HG03039 (cell line): Measurements from ENCODE around the gene MUCL3.
"Not testable (repeated sequence)": the region's sequence is repeated elsewhere in the genome, so short reads cannot be mapped to it uniquely, and the experiment has no call there.

ENCODE experiments used
- ATAC-seq: cut with Tn5 transposase; IDR thresholded peaks from one replicate; pipeline ENCODE4 v1.9.1; 2021; ENCODE audit warnings: mild to moderate bottlenecking, moderate library complexity; ENCODE audit not compliant: unreplicated experiment

Gene MUCL3

GRCh38 chr6:30908700-30909099 is 32.1 kb upstream of the MUCL3 start:
- no peak for ATAC-seq

- not testable (repeated sequence) for ATAC-seq
Observed at GRCh38 chr6:30910473-30910872, 30.3 kb upstream of the MUCL3 start.

GRCh38 chr6:30912746-30913520 is 27.8 kb upstream of the MUCL3 start:
- no peak for ATAC-seq

GRCh38 chr6:30913721-30914075 is 27.1 kb upstream of the MUCL3 start:
- peak; percentile 2 for ATAC-seq

- peak; percentile 83 for ATAC-seq
Observed at GRCh38 chr6:30914076-30914853, 26.5 kb upstream of the MUCL3 start, which contains the start of gene VARS2. TSS of gene VARS2 (plus strand) at chr6:30914238. CDS start at chr6:30914837, 599 bp downstream.

GRCh38 chr6:30914854-30915590 is 25.8 kb upstream of the MUCL3 start:
- no peak for ATAC-seq

GRCh38 chr6:30915591-30915946 is 25.2 kb upstream of the MUCL3 start:
- no peak for ATAC-seq

- ATAC-seq = no peak
Observed at GRCh38 chr6:30917041-30917440, 23.7 kb upstream of the MUCL3 start.

GRCh38 chr6:30917487-30917886 is 23.3 kb upstream of the MUCL3 start:
- no peak for ATAC-seq

- ATAC-seq = no peak
Observed at GRCh38 chr6:30918670-30919069, 22.1 kb upstream of the MUCL3 start.

- no peak for ATAC-seq
Observed at GRCh38 chr6:30922447-30922852, 18.3 kb upstream of the MUCL3 start.

GRCh38 chr6:30924040-30924627 is 16.6 kb upstream of the MUCL3 start:
- ATAC-seq = not testable (repeated sequence)

- no peak for ATAC-seq
Observed at GRCh38 chr6:30926644-30927043, 14.1 kb upstream of the MUCL3 start.

- not testable (repeated sequence) for ATAC-seq
Observed at GRCh38 chr6:30927080-30927479, 13.7 kb upstream of the MUCL3 start.

- no peak for ATAC-seq
Observed at GRCh38 chr6:30928677-30929076, 12.1 kb upstream of the MUCL3 start.

- ATAC-seq = no peak
Observed at GRCh38 chr6:30930506-30930905, 10.3 kb upstream of the MUCL3 start.

- ATAC-seq = no peak
Observed at GRCh38 chr6:30931272-30931671, 9.5 kb upstream of the MUCL3 start.

GRCh38 chr6:30931969-30932645 is 8.7 kb upstream of the MUCL3 start, which contains the start of gene SFTA2:
TSS of gene SFTA2 (minus strand) at chr6:30932170. CDS start at chr6:30932096, 74 bp downstream.
- no peak for ATAC-seq

- ATAC-seq = no peak
Observed at GRCh38 chr6:30932665-30933365, 8.0 kb upstream of the MUCL3 start.

GRCh38 chr6:30935018-30935417 is 5.8 kb upstream of the MUCL3 start:
- no peak for ATAC-seq
